ENCODE results near the gene MGST2.

DNA sequence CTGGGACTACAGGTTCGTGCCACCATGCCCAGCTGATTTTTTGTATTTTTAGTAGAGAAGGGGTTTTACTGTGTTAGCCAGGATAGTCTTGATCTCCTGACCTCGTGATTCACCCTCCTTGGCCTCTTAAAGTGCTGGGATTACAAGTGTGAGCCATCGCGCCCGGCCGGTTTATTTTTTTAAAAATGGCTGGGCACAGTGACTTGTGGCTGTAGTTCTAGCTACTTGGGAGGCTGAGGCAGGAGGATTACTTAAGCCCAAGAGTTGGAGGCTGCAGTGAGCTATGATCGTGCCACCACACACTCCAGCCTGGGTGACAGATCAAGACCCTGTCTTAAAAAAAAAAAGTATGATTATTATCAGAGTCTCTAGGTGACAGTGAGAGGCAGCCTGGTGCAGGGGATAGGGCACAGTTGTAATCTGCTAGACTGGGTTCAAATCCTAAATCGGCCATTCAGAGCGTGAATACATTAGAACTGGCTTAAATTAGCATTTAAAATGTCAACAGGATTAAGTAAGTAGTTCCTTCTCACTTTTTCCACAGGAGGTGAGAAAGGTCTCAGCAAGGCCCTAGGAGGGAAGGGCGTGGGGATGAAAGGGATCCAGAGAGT is 435 bp upstream of the MGST2 start:
- TF ChIP-seq, protein P1, sequence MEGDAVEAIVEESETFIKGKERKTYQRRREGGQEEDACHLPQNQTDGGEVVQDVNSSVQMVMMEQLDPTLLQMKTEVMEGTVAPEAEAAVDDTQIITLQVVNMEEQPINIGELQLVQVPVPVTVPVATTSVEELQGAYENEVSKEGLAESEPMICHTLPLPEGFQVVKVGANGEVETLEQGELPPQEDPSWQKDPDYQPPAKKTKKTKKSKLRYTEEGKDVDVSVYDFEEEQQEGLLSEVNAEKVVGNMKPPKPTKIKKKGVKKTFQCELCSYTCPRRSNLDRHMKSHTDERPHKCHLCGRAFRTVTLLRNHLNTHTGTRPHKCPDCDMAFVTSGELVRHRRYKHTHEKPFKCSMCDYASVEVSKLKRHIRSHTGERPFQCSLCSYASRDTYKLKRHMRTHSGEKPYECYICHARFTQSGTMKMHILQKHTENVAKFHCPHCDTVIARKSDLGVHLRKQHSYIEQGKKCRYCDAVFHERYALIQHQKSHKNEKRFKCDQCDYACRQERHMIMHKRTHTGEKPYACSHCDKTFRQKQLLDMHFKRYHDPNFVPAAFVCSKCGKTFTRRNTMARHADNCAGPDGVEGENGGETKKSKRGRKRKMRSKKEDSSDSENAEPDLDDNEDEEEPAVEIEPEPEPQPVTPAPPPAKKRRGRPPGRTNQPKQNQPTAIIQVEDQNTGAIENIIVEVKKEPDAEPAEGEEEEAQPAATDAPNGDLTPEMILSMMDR (IDR thresholded peaks at IDR 0.05; ENCODE audit: low read depth, low read length): no peak
- no peak for TF ChIP-seq POLR2A (IDR thresholded peaks at IDR 0.05; ENCODE audit: extremely low read depth, insufficient read length)
